Astrocyte of the hippocampus (primary cell): Measurements from ENCODE around the gene PTGFRN.
"Not testable (repeated sequence)": the region's sequence is repeated elsewhere in the genome, so short reads cannot be mapped to it uniquely, and the experiment has no call there.

Source experiments
- DNase-seq: peaks from one replicate; pipeline ENCODE4 v3.0.0; 2011; ENCODE audit warnings: low read depth, low spot score

PTGFRN gene

DNA sequence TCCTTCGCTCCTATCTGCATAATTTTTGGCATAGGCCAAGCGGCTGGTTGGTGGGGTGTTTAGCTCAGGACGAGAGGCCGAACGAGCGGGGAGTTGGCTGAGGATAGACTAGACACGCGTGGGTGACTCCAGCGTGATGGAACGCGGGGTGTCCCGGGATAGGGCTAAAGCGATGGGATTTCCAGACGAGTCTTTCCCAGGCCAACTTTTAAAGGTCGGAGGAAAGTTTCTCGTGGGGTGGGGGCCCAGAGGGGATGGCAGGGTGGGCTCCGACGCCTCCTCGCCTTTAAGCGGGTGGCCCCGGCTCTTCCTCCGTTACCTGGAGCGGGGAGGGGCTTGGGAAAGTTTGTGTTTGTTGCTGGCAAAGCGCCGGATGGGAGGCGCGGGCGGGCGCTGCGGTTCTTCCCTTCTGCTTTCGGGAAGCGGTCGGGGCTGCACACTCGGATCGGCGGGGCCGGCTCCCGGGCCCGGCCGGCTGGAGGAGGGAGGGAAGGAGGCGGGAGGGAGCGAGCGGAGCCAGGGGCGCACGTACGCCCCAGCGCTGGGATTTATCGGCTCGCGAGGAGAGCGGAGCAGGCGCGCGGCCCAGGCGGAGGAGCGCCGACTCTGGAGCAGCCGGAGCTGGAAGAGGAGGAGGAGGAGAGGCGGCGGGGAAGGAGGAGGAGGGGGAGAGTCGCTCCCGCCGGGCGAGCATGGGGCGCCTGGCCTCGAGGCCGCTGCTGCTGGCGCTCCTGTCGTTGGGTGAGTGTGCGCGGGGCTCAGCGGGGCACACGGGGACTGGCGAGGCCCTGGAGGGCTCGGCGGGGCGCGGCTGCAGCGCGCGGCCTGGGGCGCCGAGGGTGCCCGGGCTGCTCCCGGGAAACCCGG is at the start of gene PTGFRN:
TSS of gene PTGFRN (plus strand) at position 405 of the 867 bp plus-strand sequence. CDS start at position 693, 288 bp downstream.
- peak; percentile 89 for DNase-seq

DNA sequence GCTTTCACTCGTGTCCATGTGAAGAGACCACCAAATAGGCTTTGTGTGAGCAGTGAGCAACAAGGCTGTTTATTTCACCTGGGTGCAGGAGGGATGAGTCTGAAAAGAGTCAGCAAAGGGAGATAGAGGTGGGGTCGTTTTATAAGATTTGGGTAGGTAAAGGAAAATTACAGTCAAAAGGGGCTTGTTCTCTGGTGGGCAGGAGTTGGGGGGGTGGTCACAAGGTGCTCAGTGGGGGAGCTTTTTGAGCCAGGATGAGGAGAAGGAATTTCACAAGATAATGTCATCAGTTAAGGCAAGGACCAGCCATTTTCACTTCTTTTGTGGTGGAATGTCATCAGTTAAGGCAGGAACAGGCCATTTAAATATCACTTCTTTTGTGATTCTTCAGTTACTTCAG is 49.5 kb upstream of the PTGFRN start:
- DNase-seq = not testable (repeated sequence)

GRCh38 chr1:116861137-116861536 is 48.6 kb upstream of the PTGFRN start:
- no peak for DNase-seq

DNA sequence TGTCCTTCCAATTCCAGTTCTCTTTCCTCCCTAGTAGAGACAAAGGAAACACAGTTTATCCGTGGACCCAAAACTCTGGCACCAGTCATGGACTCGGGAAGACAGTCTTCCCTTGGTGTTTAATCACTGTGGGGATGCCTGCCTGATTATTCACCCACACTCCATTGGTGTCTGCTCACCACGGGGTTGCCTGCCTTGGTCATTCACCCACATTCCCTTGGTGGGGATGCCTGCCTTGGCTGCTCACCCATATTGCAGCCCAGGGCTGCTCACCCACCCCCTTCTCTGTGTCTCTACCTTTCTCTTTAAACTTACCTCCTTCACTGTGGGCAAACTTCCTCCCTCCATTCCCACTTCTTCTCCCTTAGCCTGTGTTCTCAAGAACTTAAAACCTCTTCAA is 46.7 kb upstream of the PTGFRN start:
- DNase-seq = peak; percentile 38

GRCh38 chr1:116866478-116866877 is 43.2 kb upstream of the PTGFRN start:
- not testable (repeated sequence) for DNase-seq

DNA sequence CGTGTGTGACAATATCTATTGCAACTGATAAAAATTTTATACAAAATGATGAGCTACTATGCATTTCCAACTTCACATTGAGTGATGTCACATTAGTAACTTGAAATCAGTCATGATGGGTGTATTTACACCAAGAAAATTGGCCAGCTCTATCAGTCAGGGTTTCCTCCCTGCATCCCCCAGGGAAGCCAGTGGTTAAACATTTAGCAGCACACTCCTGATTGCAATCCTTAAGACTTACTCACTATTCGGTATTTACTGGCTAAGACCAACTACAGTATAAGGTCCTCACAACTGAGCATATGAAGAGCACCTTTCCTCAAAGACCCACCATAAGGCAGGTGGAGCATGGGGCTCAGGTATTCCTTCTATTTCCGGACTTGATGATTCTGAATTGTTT is 41.3 kb upstream of the PTGFRN start:
- DNase-seq = no peak

DNA sequence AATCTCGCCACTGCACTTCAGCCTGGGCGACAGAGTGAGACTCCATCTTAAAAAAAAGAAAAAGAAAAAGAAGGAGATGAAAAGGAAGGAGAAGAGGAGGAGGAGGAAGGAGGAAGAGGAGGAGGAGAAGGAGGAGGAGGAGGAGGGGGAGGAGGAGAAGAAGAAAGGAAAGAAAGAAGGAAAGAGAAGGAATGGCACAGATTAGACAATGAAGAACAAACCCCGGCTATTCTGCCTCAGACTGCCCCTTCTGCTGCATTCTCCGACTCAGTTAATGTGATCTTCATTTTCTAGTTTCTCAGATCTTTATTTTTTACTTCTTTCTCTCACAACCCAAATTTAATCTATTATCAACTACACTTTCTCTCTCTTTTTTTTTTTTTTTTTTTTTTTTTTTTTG is 40.1 kb upstream of the PTGFRN start:
- no peak for DNase-seq

DNA sequence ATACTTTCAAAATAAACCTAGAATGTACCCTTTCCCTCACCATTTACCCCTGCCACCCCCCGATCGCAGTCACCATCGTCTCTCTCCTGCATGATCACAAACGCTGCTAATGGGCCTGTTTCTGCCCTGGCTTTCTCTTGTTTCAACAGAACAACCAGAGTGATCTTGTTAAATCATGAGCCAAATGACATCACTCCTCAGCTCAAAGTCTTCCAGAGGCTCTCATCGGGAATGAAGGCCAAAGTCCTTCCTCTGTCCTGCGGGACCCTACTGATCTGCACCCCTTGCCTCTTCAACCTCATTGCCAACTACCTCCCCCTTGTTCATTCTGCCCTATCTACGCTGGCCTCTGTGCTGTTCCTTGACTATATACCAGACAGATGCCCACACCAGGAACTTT is 39.4 kb upstream of the PTGFRN start:
- DNase-seq = no peak

GRCh38 chr1:116871779-116872146 is 38.0 kb upstream of the PTGFRN start:
- DNase-seq = no peak

DNA sequence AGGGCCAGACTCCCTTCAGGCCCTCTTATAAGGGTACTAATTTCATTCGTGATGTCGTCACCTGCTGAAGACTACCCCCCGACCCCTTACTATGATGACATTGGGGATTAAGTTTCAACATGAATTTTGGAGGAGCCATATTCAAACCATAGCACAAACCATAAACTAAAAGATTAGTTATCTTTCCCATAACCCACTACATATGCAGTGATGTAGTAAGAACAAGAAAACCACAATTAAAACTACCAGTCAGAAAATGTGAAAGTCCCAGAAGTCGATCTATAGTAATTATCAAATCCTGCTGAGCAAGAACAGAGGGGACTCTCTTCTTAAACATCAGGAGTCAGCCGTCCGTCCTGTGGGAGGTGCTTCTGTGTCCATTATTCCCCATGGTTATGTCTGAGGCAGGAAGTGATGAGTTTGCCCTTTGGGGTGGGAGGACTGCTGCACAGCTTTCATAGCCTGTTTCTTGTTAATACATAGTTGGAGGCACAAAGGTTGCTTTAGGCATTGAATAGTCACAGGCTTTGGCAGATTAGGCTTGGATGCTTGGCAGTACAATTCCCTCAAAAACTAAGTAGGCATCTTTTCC is 35.9 kb upstream of the PTGFRN start:
- DNase-seq = no peak

GRCh38 chr1:116874733-116875249 is 34.9 kb upstream of the PTGFRN start:
- no peak for DNase-seq

GRCh38 chr1:116875391-116875790 is 34.3 kb upstream of the PTGFRN start:
- DNase-seq = no peak

- not testable (repeated sequence) for DNase-seq
Observed at GRCh38 chr1:116875946-116876345, 33.8 kb upstream of the PTGFRN start.

GRCh38 chr1:116877141-116877818 is 32.4 kb upstream of the PTGFRN start:
- DNase-seq = no peak

DNA sequence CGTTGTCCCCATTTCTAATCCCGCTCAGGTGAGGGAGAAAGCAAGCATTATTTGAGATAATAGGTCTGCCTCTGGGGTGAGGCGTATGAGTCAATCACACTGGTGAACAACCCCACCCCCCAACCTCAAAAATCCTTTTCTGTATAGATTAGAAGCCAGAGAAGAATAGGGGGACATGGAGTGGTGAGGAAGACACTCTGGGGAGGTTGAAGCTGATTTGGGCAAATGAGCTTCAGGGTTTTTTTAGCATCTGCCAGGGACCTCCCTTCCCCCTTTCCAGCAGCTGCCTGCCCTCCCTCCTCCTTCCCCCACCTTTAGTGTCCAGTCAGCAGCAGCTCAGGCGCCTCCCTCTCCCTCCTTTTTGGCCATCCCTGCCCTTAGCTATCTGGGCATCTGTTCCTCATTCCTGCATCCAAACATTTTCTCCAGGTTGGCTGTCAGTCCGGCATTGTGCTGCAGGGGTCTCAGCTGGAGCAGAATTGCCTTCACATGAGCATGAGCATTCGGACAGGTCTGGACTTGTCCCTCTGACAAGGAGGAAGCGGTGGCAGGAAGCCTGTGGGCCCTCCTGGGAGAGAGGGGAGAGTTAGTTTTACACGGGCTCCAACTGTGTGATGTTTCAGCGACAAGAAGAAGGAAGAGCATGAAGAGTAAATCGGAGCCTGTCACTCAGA is 30.8 kb upstream of the PTGFRN start:
- peak; percentile 79 for DNase-seq

DNA sequence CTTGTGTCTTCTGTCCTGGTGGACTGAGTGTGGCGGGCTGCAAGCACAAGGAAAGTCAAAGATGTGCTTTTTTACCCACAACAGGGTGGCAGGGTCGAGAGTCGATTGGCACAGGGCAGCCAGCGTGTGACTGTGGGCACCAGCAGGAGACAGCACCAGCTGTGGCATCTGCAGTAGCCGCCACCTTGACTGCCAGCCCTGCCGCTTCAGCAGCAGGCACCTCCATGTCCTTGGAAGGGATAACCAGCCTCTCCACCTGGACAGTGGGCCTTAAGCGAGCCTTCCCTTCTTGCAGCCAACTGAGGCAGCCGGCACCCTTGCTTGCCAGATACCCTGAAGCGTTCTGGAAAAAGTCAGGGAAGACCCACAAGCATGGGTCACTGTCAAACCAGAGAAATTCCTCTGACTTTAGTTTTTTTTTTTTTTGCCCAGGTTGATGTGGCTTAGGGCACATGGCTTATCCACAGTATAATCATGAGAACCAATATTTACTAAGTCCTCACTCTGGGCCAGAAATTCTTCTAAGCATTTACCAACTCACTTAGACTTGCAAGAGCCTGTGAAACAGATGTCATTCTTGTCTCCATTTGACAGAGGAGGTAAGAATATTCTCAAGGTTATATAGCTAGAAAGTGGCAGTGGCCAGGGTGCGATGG is 30.1 kb upstream of the PTGFRN start:
- DNase-seq = no peak

GRCh38 chr1:116880917-116881316 is 28.8 kb upstream of the PTGFRN start:
- DNase-seq = no peak

- peak; percentile 19 for DNase-seq
Observed at GRCh38 chr1:116881879-116882520, 27.7 kb upstream of the PTGFRN start.

- DNase-seq = no peak
Observed at GRCh38 chr1:116882866-116883265, 26.9 kb upstream of the PTGFRN start.

DNA sequence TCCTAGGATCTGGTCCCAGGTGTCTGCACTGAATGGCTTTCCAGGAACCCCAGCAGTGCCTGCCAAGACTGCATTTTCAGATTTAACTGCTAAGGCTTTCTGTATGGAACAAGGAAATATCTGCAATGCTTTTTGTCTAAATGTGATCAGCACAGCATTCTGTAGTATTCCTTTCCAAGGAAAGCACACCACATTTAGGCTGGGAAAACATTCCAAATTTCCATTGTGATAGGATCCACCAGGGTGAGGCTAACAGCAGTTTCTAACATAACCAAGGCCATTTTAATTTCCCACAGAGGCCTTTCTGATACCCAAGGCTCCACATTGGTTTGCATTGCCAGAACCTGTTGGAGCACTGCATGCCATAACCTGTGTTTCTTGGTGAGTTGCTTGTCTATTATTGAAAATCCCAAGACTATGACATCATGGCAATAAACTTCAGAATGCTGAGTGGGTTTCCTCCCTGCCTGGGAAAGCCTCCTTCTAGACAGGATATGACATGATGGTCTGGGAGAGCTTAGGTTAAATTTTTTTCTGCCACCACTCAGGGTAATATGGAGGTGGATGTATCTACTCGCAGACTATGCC is 23.3 kb upstream of the PTGFRN start:
- DNase-seq = peak; percentile 76
